ENCODE results near the gene CD276. TPM values are rescaled to one million over a fixed set of nuclear protein-coding genes. Genes with fewer than 3 reads are reported as not detected.

The CD276 gene
- total and polyA plus RNA-seq, 3 experiments from 2014 or later = 1.9 to 2.4 TPM; not detected in 1

GRCh38 chr15:73679964-73680363 is 4.2 kb upstream of the CD276 start:
- POLR2A ChIA-PET = no interaction called here
- peaks cover 15 to 39% of the 10 kb centered on the region in 2 donors for H3K27me3 Mint-ChIP-seq
- Histone ChIP-seq H3K27me3 (ENCODE audit: insufficient read depth, low read length, poor library complexity, severe bottlenecking) (peaks cover 3% of the 10 kb centered on the region), H3K27ac (ENCODE audit: low read depth, low read length) (no peak overlapping the region), H3K4me3 (ENCODE audit: low read length) (no peak overlapping the region), H3K9me3 (ENCODE audit: low read length) (no peaks in the 10 kb centered on the region), H3K36me3 (ENCODE audit: insufficient read depth, low read length) (no peaks in the 10 kb centered on the region), H3K4me1 (ENCODE audit: insufficient read depth, low read length) (no peaks in the 10 kb centered on the region)
- no peaks in the 10 kb centered on the region for H3K36me3 Mint-ChIP-seq
- H3K4me1 Mint-ChIP-seq = peaks cover 0 to 13% (median 2%) of the 10 kb centered on the region in 3 donors
- H3K4me3 Mint-ChIP-seq = no peak overlapping the region
- DNase-seq = no peak
- no peak overlapping the region for H3K27ac Mint-ChIP-seq
- no peaks in the 10 kb centered on the region for H3K9me3 Mint-ChIP-seq
- CTCF ChIA-PET = interaction anchor here (7.8 kb wide), 1 partner anchor 19 kb away, joined by 161 read pairs; no protein-coding TSS in a partner anchor

- no peaks in the 10 kb centered on the region for H3K9me3 Mint-ChIP-seq
- Histone ChIP-seq H3K27ac (ENCODE audit: low read depth, low read length) (no peak overlapping the region), H3K9me3 (ENCODE audit: low read length) (no peaks in the 10 kb centered on the region), H3K4me1 (ENCODE audit: insufficient read depth, low read length) (no peaks in the 10 kb centered on the region), H3K36me3 (ENCODE audit: insufficient read depth, low read length) (no peaks in the 10 kb centered on the region), H3K27me3 (ENCODE audit: insufficient read depth, low read length, poor library complexity, severe bottlenecking) (peaks cover 9% of the 10 kb centered on the region), H3K4me3 (ENCODE audit: low read length) (no peak overlapping the region)
- no peak for DNase-seq
- ChIA-PET POLR2A (no interaction called here), CTCF (interaction anchor here (7.8 kb wide), 1 partner anchor 18 kb away, joined by 161 read pairs; no protein-coding TSS in a partner anchor)
- no peak overlapping the region for H3K4me3 Mint-ChIP-seq
- H3K36me3 Mint-ChIP-seq = no peaks in the 10 kb centered on the region
- peaks cover 0 to 15% (median 4%) of the 10 kb centered on the region in 3 donors for H3K4me1 Mint-ChIP-seq
- H3K27ac Mint-ChIP-seq = no peak overlapping the region
- peaks cover 17 to 44% of the 10 kb centered on the region in 2 donors for H3K27me3 Mint-ChIP-seq
Measured at GRCh38 chr15:73680549-73680948, 3.6 kb upstream of the CD276 start.

GRCh38 chr15:73681063-73681462 is 3.1 kb upstream of the CD276 start:
- H3K4me3 Mint-ChIP-seq = no peak overlapping the region
- Histone ChIP-seq H3K27ac (ENCODE audit: low read depth, low read length) (no peak overlapping the region), H3K36me3 (ENCODE audit: insufficient read depth, low read length) (no peaks in the 10 kb centered on the region), H3K27me3 (ENCODE audit: insufficient read depth, low read length, poor library complexity, severe bottlenecking) (peaks cover 14% of the 10 kb centered on the region), H3K9me3 (ENCODE audit: low read length) (no peaks in the 10 kb centered on the region), H3K4me3 (ENCODE audit: low read length) (no peak overlapping the region), H3K4me1 (ENCODE audit: insufficient read depth, low read length) (no peaks in the 10 kb centered on the region)
- peaks cover 0 to 15% (median 5%) of the 10 kb centered on the region in 3 donors for H3K4me1 Mint-ChIP-seq
- peak overlapping the region in 1 of 8 donors; percentile 3 for H3K27ac Mint-ChIP-seq
- ChIA-PET POLR2A (no interaction called here), CTCF (interaction anchor here (7.8 kb wide), 1 partner anchor 18 kb away, joined by 161 read pairs; no protein-coding TSS in a partner anchor)
- no peaks in the 10 kb centered on the region for H3K9me3 Mint-ChIP-seq
- peaks cover 22 to 50% of the 10 kb centered on the region in 2 donors for H3K27me3 Mint-ChIP-seq
- no peak for DNase-seq
- no peaks in the 10 kb centered on the region for H3K36me3 Mint-ChIP-seq

- Histone ChIP-seq H3K36me3 (ENCODE audit: insufficient read depth, low read length) (no peaks in the 10 kb centered on the region), H3K4me1 (ENCODE audit: insufficient read depth, low read length) (no peaks in the 10 kb centered on the region), H3K27me3 (ENCODE audit: insufficient read depth, low read length, poor library complexity, severe bottlenecking) (peaks cover 23% of the 10 kb centered on the region), H3K27ac (ENCODE audit: low read depth, low read length) (no peak overlapping the region), H3K9me3 (ENCODE audit: low read length) (no peaks in the 10 kb centered on the region), H3K4me3 (ENCODE audit: low read length) (no peak overlapping the region)
- CTCF ChIA-PET = interaction anchor here (7.8 kb wide), 1 partner anchor 17 kb away, joined by 161 read pairs; no protein-coding TSS in a partner anchor
- POLR2A ChIA-PET = no interaction called here
- Mint-ChIP-seq H3K36me3 (no peaks in the 10 kb centered on the region), H3K4me1 (peaks cover 0 to 15% (median 5%) of the 10 kb centered on the region in 3 donors), H3K4me3 (no peak overlapping the region), H3K27ac (no peak overlapping the region), H3K27me3 (peaks cover 28 to 59% of the 10 kb centered on the region in 2 donors), H3K9me3 (no peaks in the 10 kb centered on the region)
- DNase-seq = no peak
Measured at GRCh38 chr15:73681856-73682599, 2.2 kb upstream of the CD276 start.

GRCh38 chr15:73682600-73683090 is 1.5 kb upstream of the CD276 start:
- ChIA-PET POLR2A (no interaction called here), CTCF (interaction anchor here (1.1 to 7.8 kb wide), 3 partner anchors 16 to 385 kb away, joined by 3 to 161 read pairs (median 4); no protein-coding TSS in a partner anchor)
- no peak for DNase-seq
- Histone ChIP-seq H3K9me3 (ENCODE audit: low read length) (no peaks in the 10 kb centered on the region), H3K27me3 (ENCODE audit: insufficient read depth, low read length, poor library complexity, severe bottlenecking) (peaks cover 29% of the 10 kb centered on the region), H3K4me1 (ENCODE audit: insufficient read depth, low read length) (no peaks in the 10 kb centered on the region), H3K4me3 (ENCODE audit: low read length) (no peak overlapping the region), H3K36me3 (ENCODE audit: insufficient read depth, low read length) (no peaks in the 10 kb centered on the region), H3K27ac (ENCODE audit: low read depth, low read length) (no peak overlapping the region)
- H3K9me3 Mint-ChIP-seq = no peaks in the 10 kb centered on the region
- no peak overlapping the region for H3K27ac Mint-ChIP-seq
- no peaks in the 10 kb centered on the region for H3K36me3 Mint-ChIP-seq
- H3K4me3 Mint-ChIP-seq = no peak overlapping the region
- peaks cover 0 to 15% (median 5%) of the 10 kb centered on the region in 3 donors for H3K4me1 Mint-ChIP-seq
- H3K27me3 Mint-ChIP-seq = peaks cover 28 to 62% of the 10 kb centered on the region in 2 donors

- POLR2A ChIA-PET = no interaction called here
- Histone ChIP-seq H3K27ac (ENCODE audit: low read depth, low read length) (no peak overlapping the region), H3K4me1 (ENCODE audit: insufficient read depth, low read length) (no peaks in the 10 kb centered on the region), H3K27me3 (ENCODE audit: insufficient read depth, low read length, poor library complexity, severe bottlenecking) (peaks cover 30% of the 10 kb centered on the region), H3K9me3 (ENCODE audit: low read length) (no peaks in the 10 kb centered on the region), H3K36me3 (ENCODE audit: insufficient read depth, low read length) (no peaks in the 10 kb centered on the region), H3K4me3 (ENCODE audit: low read length) (no peak overlapping the region)
- CTCF ChIA-PET = interaction anchor here (1.1 to 7.8 kb wide), 3 partner anchors 16 to 386 kb away, joined by 3 to 161 read pairs (median 4); no protein-coding TSS in a partner anchor
- peak overlapping the region in 4 of 7 donors; percentile 45 to 76 (median 52) for H3K4me3 Mint-ChIP-seq
- peaks cover 0 to 15% (median 5%) of the 10 kb centered on the region in 3 donors for H3K4me1 Mint-ChIP-seq
- DNase-seq = no peak
- no peaks in the 10 kb centered on the region for H3K36me3 Mint-ChIP-seq
- peaks cover 26 to 68% of the 10 kb centered on the region in 2 donors for H3K27me3 Mint-ChIP-seq
- H3K27ac Mint-ChIP-seq = no peak overlapping the region
- no peaks in the 10 kb centered on the region for H3K9me3 Mint-ChIP-seq
Measured at GRCh38 chr15:73683257-73683776, 866 bp upstream of the CD276 start.

- Histone ChIP-seq H3K4me3 (ENCODE audit: low read length) (no peak overlapping the region), H3K27ac (ENCODE audit: low read depth, low read length) (no peak overlapping the region), H3K36me3 (ENCODE audit: insufficient read depth, low read length) (no peaks in the 10 kb centered on the region), H3K27me3 (ENCODE audit: insufficient read depth, low read length, poor library complexity, severe bottlenecking) (peaks cover 30% of the 10 kb centered on the region), H3K9me3 (ENCODE audit: low read length) (no peaks in the 10 kb centered on the region), H3K4me1 (ENCODE audit: insufficient read depth, low read length) (no peaks in the 10 kb centered on the region)
- peak overlapping the region in 6 of 7 donors; percentile 16 to 89 (median 48) for H3K4me3 Mint-ChIP-seq
- ChIA-PET CTCF (no interaction called here), POLR2A (no interaction called here)
- no peak for DNase-seq
- no peaks in the 10 kb centered on the region for H3K36me3 Mint-ChIP-seq
- H3K9me3 Mint-ChIP-seq = no peaks in the 10 kb centered on the region
- H3K4me1 Mint-ChIP-seq = peaks cover 0 to 15% (median 5%) of the 10 kb centered on the region in 3 donors
- H3K27me3 Mint-ChIP-seq = peaks cover 26 to 68% of the 10 kb centered on the region in 2 donors
- H3K27ac Mint-ChIP-seq = no peak overlapping the region
Measured at GRCh38 chr15:73684581-73685455, 635 bp downstream of the CD276 start.
